Myocyte (in vitro differentiated cells): ENCODE measurements around the gene C1orf159. TPM values are rescaled to one million over a fixed set of nuclear protein-coding genes. Genes with fewer than 3 reads are reported as not detected.
"Not testable (repeated sequence)": the region's sequence is repeated elsewhere in the genome, so short reads cannot be mapped to it uniquely, and the experiment has no call there.

Experiments used
- DNase-seq: peaks from one replicate; pipeline ENCODE4 v3.0.0-alpha.2; 2012; ENCODE audit warnings: low read depth
- total RNA-seq: library from RNA; depleted of rRNA; stranded (reverse); fragments of >200 nt; gene quantifications from 2 replicates; pipeline ENCODE4 v1.2.3, GENCODE V29; 2014

The C1orf159 gene
- total RNA-seq, 1 donor from 2014 or later = 10.0 TPM

DNA sequence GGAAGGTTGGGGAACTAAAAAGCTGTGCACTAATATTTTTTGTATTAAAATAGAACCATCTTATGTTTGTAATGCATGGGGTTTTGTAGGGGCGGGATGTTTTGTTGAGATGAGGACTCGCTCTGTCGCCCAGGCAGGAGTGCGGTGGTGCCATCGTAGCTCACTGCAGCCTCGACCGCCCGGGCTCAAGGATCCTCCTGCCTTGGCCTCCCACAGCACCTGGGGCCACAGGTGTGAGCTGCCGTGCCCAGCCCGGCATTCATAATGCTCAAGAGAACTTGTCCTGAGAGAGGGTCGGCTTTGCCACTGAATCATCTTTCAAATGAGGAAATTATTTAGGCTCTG, 3.0 kb upstream of the C1orf159 start:
- no peak for DNase-seq

DNA sequence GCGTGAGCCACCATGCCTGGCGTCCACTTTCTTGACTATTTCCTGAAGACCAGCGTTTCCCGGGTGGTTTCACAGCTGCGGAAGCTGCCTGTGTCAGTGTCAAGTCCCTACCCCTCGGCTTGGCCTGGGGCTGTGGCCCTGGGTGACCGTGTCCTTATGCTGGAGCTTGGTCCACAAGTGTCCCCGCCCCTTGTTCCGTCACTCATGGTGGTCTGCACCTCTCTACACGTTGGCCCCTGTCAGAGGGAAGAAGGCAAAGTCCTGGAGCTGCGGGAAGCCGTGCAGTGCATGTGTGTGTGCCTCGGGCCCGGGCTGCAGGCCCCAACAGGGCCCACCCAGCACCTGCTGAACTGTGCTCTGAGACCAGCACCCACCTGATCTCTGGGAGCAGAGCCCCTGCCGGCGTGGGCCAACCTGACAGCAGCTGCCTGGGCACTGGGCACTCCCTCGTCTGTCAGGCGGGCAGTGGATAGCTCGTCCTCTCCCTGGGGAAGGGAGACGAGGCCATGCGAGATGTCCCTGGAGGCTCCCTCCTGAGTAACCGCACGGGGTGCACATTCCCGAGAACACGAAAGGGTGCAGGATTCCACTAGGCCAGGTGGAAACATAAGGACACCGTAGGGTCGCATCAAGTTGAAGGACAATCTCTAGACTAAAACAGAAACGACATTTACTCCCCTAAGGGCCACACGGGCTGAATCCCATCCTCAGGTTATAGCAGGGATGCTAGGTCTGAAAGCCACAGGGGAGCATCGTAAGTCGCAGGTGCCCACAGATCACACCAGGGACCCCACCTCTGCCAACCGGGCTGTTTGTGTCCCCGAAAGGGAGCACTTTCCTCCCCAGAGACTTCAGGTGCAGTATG, 2.4 kb upstream of the C1orf159 start:
- no peak for DNase-seq

DNA sequence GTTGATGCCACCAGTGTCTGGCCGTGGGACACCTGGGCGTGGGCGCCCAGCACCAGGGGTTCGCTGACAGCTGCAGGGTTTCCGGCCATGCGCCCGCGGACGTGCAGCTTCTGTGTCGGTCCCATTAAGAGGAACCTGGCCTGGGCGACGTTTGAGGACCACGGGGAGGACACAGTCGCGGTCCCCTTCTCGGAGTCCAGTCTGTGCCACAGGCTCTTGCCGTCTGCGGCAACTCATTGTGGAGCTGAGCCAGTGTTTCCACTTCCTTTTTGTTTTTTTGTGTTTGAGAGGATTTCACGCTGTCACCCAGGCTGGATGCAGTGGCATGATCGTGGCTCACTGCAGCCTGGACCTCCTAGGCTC, 1.6 kb upstream of the C1orf159 start:
- no peak for DNase-seq

DNA sequence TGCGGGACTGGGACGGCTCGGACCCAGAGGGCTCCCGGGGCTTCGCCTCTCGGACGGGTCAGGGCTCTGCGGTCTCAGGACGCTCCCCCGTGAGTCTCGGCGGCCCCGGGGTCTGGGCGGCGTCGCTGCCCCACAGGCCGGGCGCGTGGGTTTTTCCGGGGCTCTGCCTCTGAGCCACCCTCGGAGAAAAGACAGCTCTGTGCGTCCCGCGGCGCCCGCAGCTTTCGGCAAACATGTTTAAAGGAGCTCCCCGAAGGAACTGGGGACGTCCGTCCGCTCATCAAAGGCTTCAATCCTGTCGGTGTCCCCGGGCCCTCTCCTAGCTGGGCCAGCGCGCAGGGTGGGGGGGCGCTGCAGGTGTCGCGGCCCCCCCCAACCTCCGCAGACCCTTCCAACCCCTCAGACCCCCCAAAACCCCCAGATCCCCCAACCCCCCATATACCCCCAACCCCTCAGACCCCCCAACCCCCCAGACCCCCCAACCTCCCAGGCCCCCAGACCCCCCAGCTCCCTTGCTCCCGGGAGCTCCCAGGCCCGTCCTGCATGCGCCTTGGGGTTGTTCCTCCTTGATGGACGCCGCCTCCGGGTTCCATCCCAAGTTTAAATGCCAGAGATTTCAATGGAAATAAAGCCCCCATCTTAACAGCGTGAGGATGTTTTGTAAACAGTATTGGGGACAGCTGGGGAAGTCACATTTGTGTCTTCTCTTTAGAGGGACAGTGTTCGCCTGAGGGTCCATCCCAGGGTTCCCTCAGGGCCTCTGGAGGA, 996 bp upstream of the C1orf159 start:
- no peak for DNase-seq

DNA sequence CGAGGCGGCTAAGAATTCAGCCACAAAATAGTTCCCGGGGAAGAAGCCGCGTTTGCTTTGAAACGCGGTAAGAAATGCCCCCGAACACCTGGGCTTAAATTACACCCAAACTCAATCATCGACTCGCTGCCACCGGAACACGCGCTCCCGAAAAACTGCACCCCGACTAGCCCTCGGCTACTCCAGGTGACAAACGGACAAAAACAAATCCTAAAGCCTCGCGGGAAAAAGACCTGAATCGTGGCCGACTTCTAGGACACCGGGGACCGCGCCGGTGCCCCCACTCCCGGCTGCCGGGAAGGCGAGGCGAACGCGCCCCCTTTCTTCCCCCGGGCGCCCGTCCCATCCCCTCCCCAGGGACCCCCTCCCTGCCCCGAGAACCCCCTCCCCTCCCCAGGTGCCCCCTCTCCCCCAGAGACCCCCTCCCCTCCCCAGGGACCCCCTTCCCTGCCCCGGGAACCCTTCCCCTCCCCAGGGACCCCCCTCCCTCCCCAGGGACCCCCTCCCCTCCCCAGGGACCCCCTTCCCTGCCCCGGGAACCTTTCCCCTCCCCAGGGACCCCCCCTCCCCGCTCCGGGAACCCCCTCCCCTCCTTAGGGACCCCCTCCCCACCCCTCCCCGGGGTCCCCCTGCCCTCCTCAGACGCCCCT, 628 bp downstream of the C1orf159 start:
- no peak for DNase-seq

DNA sequence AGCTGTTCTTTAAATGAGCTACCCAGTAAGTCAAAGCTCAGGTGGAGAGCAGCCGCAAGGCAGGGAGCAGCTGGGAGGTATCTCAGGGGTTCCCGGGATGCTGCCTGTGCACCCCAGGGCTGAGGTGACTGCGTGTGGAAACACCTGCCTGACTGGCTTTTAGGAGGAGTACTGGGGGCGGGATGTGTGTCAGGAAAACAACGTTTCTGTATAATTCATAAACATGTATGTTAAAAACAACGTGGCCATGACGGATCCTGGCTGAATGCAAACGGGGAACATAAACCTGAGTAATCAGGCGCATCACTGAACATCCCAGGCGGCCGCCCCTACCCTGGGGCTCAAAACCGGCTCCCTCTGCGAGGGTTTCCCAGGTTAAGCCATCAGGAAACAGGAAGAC, 1.5 kb downstream of the C1orf159 start:
- DNase-seq = no peak

DNA sequence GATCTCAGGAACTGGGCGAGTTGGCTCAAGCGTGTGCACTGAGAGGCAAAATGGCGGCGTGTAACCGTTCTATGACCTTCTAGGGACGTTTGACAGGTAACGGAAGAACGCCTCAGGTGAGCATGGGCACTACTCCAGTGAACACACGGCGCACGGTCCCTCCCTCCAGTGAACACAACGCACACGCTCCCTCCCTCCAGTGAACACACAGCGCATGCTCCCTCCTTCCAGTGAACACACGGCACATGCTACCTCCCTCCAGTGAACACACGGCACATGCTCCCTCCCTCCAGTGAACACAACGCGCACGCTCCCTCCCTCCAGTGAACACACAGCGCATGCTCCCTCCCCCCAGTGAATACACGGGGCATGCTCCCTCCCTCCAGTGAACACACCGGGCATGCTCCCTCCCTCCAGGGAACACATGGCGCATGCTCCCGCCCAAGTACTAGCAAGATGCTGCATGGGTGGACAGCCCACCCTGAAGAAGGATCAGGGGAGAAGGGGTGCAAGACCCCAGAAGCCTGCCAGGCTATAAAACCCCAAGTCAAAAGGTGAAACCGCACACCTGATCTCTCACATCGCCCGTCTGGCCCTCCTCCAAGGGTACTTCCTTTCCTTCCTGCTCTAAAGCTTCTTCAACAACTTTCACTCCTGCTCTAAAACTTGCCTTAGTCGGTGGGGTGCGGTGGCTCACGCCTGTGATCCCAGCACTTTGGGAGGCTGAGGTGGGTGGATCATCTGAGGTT, 3.5 kb downstream of the C1orf159 start:
- DNase-seq = no peak

DNA sequence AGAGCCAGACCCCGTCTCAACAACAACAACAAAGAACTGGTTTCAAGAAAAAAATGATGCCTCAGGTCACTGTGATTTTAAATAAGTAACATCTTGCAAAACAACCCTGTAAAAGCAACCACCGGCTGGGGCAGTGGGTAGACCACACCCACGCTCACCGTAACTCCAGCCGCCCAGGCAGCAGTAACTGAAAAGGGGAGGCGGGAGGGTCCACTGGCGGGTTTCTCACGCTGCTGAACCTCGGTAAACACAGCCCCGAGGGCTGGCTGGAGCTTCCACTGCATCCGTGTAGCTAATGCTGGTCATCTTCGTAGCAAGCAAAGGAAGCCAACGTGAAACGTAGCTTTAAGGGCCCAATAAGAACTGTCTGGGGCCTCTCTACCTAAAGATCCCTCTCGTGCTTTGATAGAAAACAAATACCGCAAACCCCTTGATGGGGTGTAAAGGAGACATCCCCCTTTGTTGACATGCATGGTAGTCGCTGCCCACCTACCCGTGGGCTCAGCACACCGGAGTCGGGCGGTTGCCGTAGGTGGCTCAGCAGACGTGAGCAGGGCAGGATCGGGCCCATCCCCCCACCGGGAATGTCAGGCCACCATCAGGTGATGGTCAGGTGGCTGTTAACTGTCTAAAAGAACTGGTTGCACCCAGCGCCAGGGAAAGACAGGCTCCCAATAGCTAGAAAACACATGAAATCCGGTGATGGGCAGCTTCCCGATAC, 4.2 kb downstream of the C1orf159 start:
- DNase-seq = no peak

DNA sequence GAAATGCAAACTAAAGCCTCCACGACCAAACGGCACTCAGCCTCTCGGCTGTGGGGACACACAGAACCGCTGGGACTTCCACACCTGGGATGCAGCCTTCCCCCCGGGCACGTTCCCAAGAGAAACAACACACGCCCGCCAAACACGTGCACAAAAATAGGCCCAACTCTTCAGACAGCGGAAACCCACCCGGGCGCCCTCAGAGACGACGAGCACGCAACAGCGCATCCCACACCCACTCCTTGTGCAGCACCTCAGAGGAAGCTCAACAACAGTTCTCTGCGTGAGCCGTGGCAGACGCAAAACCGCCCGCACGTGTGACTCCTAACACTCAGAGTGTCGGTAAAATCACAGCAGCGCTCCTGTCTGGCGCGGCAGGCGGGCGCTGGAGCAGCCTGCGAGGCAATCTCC, 5.3 kb downstream of the C1orf159 start:
- DNase-seq = no peak

DNA sequence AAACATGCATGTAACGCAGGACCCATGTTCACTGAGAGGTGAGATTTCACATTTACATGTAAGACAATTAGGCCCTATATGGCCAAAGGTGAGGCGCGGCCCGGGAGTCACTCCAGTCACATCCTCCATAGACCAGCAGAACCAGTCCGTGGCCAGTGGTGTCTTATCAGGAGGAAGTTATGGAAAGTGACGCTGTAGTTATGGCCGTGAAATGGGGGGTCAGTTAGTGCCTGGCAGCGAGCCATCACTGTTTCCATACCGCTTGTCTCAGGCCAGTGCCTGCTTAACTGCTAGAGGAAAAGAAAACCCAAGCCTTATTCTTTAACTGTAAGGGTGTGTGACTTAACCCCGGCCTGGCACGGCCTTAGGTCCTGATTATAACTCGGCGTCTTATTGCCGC, 6.1 kb downstream of the C1orf159 start:
- DNase-seq = no peak

DNA sequence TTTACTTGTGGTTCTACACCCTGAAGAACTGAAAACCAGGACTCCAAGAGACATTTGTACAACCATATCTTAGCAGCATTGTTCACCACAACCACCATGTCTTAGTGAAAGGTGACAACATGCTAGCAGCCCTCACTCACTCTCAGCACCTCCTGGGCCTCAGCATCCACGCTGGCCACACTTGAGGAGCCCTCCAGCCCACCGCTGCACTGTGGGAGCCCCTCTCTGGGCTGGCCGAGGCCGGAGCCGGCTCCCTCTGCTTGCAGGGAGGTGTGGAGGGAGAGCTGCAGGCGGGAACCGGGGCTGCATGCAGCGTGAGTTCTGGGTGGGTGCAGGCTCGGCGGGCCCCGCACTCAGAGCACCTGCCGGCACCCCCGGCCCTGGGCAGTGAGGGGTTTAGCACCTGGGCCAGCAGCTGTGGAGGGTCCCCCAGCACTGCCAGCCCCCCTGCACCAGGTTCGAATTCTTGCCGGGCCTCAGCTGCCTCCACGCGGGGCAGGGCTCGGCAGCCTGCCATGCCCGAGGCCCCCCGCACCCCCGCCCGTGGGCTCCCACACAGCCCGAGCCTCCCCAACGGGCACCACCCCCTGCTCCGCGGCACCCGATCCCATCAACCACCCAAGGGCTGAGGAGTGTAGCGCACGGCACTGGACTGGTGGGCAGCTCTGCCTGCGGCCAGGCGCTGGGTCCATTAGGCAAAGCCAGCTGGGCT, 9.2 kb downstream of the C1orf159 start:
- no peak for DNase-seq

DNA sequence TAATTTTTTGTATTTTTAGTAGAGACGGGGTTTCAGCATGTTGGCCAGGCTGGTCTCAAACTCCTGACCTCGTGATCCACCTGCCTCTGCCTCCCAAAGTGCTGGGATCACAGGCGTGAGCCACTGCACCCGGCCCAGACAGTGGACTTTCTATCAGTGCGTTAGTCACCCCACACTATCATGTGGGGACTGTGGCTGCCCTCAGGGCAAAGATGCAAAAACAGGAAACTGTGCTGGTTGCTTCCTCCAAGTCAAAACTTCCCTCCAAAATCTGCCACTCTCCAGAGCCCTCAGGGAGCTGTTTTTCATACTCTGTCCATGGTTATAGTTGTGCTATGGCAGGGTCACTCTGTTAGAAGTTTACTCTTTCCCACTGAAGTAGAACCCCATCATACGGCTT, 11.7 kb downstream of the C1orf159 start:
- DNase-seq = not testable (repeated sequence)

DNA sequence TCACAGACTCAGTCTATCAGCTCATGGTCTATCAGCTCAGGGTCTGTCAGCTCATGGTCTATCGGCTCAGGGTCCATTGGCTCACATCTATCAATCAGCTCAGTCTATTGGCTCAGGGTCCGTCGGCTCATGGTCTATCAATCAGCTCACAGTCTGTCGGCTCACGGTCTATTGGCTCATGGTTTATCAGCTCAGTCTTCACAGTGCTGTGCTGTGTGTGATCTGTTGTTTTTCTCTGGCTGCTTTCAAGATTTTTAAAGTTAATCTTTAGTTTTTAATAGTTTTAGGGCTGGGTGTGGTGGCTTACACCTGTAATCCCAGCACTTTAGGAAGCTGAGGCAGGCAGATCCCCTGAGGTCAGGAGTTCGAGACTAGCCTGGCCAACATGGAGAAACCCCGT, 14.4 kb downstream of the C1orf159 start:
- no peak for DNase-seq

DNA sequence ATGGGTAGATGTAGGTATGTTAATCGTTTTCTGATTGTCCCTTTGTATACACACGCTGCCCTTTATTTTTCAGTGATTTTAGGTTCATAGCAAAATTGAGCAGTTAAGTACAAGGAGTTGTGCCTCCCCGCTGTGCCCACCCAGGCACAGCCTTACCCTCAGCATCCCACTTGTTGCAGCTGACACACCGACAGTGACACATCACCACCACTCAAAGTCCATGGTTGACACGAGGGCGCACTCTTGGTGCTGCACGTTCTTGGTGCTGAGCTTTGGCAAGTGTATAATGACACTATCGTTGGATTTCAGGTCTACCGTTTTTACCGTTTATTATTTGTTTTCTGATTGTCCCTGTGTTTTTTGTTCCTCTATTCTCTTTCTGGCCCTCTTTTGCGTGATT, 15.6 kb downstream of the C1orf159 start:
- DNase-seq = no peak

DNA sequence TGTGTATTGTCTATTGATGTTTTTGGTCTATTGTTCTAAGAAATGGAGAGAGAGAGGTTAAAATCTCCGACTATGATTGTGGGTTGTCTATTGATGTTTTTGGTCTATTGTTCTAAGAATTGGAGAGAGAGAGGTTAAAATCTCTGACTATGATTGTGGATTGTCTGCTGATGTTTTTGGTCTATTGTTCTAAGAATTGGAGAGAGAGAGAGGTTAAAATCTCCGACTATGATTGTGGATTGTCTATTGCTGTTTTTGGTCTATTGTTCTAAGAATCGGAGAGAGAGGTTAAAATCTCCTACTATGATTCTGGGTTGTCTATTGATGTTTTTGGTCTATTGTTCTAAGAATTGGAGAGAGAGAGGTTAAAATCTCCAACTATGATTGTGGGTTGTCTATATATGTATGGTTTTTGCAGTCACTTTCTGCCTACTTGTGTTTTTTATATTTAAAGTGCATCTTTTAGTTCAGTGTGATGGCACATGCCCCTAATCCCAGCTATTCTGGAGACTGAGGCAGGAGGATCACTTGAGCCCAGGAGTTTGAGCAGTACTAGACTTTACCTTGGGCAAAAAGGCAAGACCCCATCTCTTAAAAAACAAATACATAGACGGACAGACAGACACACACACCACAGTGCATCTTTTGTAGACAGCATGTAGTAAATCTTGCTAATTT, 16.2 kb downstream of the C1orf159 start:
- DNase-seq = no peak

DNA sequence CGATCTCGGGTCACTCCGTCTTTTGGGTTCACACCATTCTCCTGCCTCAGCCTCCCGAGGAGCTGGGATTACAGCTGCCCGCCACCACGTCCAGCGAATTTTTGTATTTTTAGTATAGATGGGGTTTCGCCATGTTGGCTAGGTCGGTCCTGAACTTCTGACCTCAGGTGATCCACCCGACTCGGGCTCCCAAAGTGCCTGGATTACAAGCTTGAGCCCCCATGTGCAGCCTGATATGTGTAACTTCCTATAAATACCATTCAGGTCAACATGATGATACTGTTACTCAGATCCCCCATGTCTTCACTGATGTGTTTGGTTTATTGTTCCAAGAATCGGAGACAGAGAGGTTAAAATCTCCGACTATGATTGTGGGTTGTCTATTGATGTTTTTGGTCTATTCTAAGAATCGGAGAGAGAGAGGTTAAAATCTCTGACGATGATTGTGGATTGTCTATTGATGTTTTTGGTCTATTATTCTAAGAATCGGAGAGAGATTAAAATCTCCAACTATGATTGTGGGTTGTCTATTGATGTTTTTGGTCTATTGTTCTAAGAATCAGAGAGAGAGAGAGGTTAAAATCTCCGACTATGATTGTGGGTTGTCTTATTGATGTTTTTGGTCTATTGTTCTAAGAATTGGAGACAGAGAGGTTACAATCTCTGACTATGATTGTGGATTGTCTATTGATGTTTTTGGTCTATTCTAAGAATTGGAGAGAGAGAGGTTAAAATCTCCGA, 17.0 kb downstream of the C1orf159 start:
- DNase-seq = no peak

DNA sequence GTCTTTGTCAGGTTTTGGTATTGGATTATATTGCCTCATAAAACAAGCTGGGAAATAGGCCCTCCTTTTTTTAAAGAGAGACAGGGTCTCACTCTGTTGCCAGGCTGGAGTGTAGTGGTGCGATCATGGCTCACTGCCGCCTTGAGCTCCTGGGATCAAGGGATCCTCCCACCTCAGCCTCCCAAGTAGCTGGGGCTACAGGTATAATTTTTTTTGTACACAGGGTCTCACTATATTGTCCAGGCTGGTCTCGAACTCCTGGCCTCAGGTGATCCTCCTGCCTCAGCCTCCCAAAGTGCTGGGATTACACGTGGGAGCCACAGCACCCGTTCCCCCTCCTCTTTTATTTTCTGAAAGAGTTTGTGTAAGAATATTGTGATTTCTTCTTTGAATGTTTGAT, 19.8 kb downstream of the C1orf159 start:
- not testable (repeated sequence) for DNase-seq

DNA sequence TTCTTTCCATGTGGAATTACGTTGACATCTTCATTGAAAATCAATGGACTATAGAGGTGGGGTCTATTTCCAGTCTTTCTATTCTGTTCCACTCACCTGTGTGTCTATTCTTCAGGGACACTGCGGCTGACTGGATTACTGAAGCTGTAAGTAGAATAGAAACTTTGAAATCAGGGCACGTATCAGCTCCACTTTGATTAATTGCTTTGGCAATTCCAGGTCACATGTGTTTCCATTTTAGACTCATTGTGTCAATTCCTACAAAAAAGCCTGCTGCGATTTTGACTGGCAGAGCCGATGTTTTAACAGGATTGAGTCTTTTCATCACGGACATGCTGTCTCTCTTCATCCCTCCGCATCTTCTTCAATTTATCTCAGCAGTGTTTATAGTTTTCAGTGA, 20.9 kb downstream of the C1orf159 start:
- no peak for DNase-seq

DNA sequence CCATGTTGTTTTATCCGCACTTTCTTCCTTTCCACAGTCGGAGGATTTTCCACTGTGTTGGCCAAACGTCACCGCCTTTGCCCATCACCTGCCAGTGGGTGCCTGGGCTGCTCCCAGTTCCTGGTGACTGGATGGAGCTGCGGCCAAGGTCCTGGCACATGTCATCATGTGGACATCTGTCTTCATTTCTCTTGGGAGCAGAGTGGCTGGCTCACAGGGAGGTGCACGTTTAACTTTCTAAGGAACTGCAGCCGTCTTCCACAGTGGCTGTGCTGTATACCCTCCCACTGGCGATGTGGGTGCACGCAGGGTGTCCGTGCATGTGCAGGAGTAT, 22.3 kb downstream of the C1orf159 start:
- no peak for DNase-seq
